Activated CD4-positive, alpha-beta T cell treated with anti-CD3 and anti-CD28 coated beads, Interleukin-2, amount 10 ng/mL, durations not matched to agents 7 days and 5 days (primary cell): ENCODE measurements around the gene ARHGAP23. TPM values are rescaled to one million over a fixed set of nuclear protein-coding genes. Genes with fewer than 3 reads are reported as not detected.

ENCODE experiments used
- CTCF ChIA-PET: fragments of 350-600 bp; sonication (Branson Sonifier 250); formaldehyde crosslinking; loops from one replicate; lab custom pipeline; 2021; ENCODE audit warnings: antibody characterized with exemption; lab: Charles Lee
- POLR2A ChIA-PET: fragments of 350-600 bp; sonication (Branson Sonifier 250); formaldehyde crosslinking; loops from one replicate; lab custom pipeline; 2021; ENCODE audit warnings: antibody characterized with exemption; lab: Charles Lee
- DNase-seq: peaks from one replicate; pipeline ENCODE4 v3.0.0-alpha.2; 2020
- H3K27ac Mint-ChIP-seq: one replicate; pipeline ENCODE4 v1.8.0; 2021; ENCODE audit warnings: mild to moderate bottlenecking, moderate library complexity, mixed read lengths
- H3K27me3 Mint-ChIP-seq: one replicate; pipeline ENCODE4 v1.8.0; 2021; ENCODE audit warnings: mixed read lengths
- H3K36me3 Mint-ChIP-seq: one replicate; pipeline ENCODE4 v1.8.0; 2021; ENCODE audit warnings: low read depth, mixed read lengths
- H3K4me1 Mint-ChIP-seq: one replicate; pipeline ENCODE4 v1.8.0; 2021; ENCODE audit warnings: mixed read lengths
- H3K4me3 Mint-ChIP-seq: one replicate; pipeline ENCODE4 v1.8.0; 2021; ENCODE audit warnings: mild to moderate bottlenecking, moderate library complexity, mixed read lengths
- H3K9me3 Mint-ChIP-seq: one replicate; pipeline ENCODE4 v1.8.0; 2021; ENCODE audit warnings: mixed read lengths
- total RNA-seq, 2 experiments: library from RNA; stranded (reverse); gene quantifications; one replicate each; pipeline ENCODE4 v1.2.3, GENCODE V29; 2021

The ARHGAP23 gene
- total RNA-seq, 2 experiments from 2014 or later, result 0.17 to 0.23 TPM

DNA sequence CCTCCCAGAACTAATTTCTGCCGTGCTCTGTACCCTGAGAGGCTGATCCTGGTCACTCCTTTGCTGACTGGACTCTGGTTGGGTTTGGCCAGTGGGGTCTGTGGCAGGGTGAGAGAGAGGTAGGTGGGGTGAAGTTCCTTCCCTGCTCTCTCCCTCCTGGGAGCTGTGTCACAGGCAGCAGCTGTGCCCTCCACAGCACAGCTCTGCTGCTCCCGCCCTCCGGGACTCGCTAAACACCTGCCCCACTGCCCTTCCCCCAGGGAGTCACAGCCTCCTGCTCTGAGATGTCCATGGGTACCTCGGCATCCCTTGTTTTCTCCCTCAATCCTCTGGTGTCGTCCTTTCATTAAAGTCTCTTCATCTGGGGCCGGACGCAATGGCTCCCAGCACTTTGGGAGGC lies 111.1 kb downstream of the ARHGAP23 start:
- Mint-ChIP-seq H3K4me3 (no peak overlapping the region), H3K27me3 (peaks cover 3% of the 10 kb centered on the region), H3K9me3 (no peaks in the 10 kb centered on the region), H3K4me1 (no peaks in the 10 kb centered on the region), H3K27ac (no peak overlapping the region), H3K36me3 (no peaks in the 10 kb centered on the region)
- DNase-seq, result no peak
- POLR2A ChIA-PET, result no interaction called here
- CTCF ChIA-PET, result interaction anchor here (1.6 kb wide), 1 partner anchor 128 kb away, joined by 3 read pairs; no protein-coding TSS in a partner anchor

DNA sequence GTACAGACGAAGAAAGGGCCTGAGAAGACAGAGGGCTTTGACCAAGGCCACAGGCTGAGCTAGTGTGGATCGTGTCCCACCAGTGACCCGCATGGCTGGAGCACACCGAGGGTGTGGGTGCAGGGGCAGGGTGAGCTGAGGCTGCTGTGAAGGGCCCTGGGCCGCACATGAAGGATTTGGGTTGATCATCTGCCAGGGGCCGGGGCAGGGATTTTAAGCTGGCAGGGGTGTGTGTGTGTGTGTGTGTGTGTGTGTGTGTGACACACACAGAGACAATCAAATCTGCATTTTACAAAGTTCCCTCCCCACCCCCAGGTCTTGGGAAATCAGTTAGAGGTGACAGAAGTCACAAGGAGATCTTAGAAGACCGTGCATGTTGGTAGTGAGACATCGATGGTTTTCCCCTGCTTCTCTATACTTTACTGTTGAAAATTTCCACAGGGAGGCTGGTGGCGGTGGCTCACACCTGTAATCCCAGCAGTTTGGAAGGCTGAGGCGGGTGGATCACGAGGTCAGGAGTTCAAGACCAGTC lies 112.3 kb downstream of the ARHGAP23 start:
- H3K36me3 Mint-ChIP-seq, result no peaks in the 10 kb centered on the region
- no peak overlapping the region for H3K4me3 Mint-ChIP-seq
- no peak for DNase-seq
- no peaks in the 10 kb centered on the region for H3K9me3 Mint-ChIP-seq
- H3K4me1 Mint-ChIP-seq, result no peaks in the 10 kb centered on the region
- H3K27ac Mint-ChIP-seq, result no peak overlapping the region
- ChIA-PET POLR2A (no interaction called here), CTCF (interaction anchor here (1.6 kb wide), 1 partner anchor 127 kb away, joined by 3 read pairs; no protein-coding TSS in a partner anchor)
- peaks cover 2% of the 10 kb centered on the region for H3K27me3 Mint-ChIP-seq

DNA sequence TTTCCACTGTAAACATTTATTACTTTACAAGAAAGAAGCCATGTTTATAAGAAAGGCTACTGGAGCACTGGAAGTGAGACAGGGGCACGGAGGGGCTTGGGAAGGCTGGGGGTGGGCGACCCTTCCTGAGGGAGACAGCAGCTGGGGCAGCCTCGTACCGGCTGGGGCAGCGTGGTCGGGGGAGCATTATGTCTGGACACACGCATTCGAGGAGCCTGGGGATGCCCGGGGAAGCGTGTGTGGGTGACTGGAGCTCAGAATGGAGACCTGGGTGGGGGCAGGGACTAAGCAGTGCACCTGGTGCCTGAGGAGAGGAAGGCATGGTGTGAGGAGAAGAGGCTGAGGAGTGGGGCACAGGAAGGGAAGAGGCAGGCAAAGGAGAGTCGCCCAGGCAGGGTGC lies 113.0 kb downstream of the ARHGAP23 start:
- Mint-ChIP-seq H3K4me1 (no peaks in the 10 kb centered on the region), H3K9me3 (no peaks in the 10 kb centered on the region), H3K27ac (peak overlapping the region; percentile 41), H3K27me3 (no peaks in the 10 kb centered on the region), H3K36me3 (no peaks in the 10 kb centered on the region), H3K4me3 (no peak overlapping the region)
- ChIA-PET POLR2A (no interaction called here), CTCF (no interaction called here)
- no peak for DNase-seq

DNA sequence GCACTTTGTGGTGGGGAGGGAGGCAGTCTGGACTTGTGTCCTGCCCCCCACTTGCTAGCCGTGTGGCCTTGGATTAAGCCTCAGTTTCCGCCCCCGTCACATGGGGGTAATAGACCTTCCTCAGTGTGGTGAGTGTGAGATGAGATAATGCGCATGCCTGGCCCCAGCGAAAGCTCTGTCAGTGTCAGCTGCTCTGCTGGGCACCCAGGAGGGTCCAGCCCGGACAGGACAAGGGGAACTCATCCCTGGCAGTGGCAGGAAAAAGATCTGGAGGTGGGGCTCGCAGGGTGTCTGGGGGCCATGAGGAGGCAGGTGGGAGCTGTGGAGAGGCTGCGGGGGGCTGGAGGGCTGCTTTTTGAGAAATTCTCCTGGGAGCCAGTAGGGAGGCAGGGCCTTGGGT lies 114.0 kb downstream of the ARHGAP23 start:
- CTCF ChIA-PET, result interaction anchor here (1.0 to 1.3 kb wide), 2 partner anchors 12 to 127 kb away, joined by 3 read pairs; no protein-coding TSS in a partner anchor
- POLR2A ChIA-PET, result no interaction called here
- Mint-ChIP-seq H3K4me1 (no peaks in the 10 kb centered on the region), H3K27me3 (no peaks in the 10 kb centered on the region), H3K36me3 (no peaks in the 10 kb centered on the region), H3K9me3 (no peaks in the 10 kb centered on the region), H3K4me3 (no peak overlapping the region), H3K27ac (no peak overlapping the region)
- no peak for DNase-seq

DNA sequence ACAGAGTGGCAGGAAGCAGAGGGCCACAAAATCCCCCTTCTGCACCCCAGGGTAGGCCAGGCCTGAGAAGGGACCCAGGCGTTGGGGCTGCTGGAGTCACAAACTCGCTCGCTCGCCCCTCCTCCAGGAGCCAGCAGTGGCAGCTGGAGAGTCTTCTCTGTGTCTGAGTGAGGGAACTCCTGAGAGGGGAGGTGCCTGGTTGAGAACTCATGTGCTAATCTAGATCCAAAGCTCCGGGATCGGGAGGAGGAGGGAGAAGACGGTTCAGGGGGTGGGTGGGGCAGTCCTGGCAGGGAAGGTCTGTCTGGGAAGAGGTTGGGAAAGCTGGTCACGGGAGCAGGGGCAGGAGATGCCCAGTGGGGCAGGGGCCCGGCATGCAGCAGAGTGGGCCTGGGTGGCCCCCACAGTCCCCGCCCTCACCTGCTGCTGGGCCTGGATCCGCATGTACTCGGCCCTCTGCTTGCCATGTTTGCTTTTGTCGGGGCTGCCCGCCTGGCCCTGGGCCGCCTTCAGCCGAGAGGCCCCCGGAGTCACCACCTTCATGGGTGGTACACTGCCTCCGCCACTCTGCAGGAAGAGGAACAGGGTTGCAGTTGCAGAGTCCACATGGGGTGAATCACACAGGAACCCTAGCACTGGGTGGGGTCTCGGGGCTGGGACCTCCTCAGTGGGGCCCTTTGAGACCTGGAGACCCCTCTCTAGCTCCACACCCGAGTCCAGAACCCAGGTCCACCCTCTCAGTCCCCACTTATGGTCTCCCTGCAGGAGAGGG lies 115.3 kb downstream of the ARHGAP23 start:
- no peak for DNase-seq
- no peak overlapping the region for H3K4me3 Mint-ChIP-seq
- CTCF ChIA-PET, result interaction anchor here (0.6 to 1.3 kb wide), 3 partner anchors 9 to 28 kb away, joined by 3 to 5 read pairs (median 3); no protein-coding TSS in a partner anchor
- POLR2A ChIA-PET, result no interaction called here
- no peaks in the 10 kb centered on the region for H3K36me3 Mint-ChIP-seq
- H3K27me3 Mint-ChIP-seq, result no peaks in the 10 kb centered on the region
- no peaks in the 10 kb centered on the region for H3K9me3 Mint-ChIP-seq
- H3K27ac Mint-ChIP-seq, result no peak overlapping the region
- no peaks in the 10 kb centered on the region for H3K4me1 Mint-ChIP-seq

DNA sequence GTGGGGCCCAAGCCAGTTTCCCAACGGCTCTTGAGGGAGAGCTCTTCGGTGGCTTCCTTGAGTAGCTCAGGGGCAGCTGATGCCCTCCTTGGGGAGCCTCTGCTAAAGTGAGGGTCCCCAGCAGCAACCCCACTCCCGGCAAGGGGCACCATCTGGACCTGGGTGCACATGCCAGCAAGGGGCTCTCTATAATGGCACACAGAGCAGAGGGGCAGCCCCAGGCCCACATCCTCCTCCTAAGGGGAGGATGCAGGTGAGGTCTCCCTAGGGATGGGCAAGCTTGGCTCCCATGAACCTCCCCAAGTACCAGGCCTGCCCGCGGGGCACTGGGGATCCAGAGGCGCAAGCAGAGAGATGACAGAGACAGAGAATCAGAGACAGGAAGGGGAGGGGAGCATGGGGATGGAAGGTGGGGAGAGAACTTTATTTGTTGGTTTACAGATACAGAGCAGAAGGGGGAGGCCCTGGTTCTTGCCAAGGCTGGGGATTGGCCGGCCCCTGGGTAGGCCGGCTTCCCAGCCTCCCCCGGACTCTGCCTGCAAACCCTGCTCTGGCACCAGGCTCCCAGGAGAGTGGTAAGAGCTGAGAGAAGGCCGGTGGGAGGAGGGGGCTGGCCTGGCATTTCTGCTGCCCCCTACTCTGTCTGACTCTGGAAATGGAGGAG lies 116.0 kb downstream of the ARHGAP23 start:
- no peaks in the 10 kb centered on the region for H3K27me3 Mint-ChIP-seq
- no peaks in the 10 kb centered on the region for H3K36me3 Mint-ChIP-seq
- H3K4me3 Mint-ChIP-seq, result no peak overlapping the region
- no peak overlapping the region for H3K27ac Mint-ChIP-seq
- ChIA-PET POLR2A (no interaction called here), CTCF (interaction anchor here (0.6 to 6.4 kb wide), 3 partner anchors 10 to 29 kb away, joined by 3 to 34 read pairs (median 5); no protein-coding TSS in a partner anchor)
- DNase-seq, result no peak
- H3K4me1 Mint-ChIP-seq, result no peaks in the 10 kb centered on the region
- H3K9me3 Mint-ChIP-seq, result no peaks in the 10 kb centered on the region

DNA sequence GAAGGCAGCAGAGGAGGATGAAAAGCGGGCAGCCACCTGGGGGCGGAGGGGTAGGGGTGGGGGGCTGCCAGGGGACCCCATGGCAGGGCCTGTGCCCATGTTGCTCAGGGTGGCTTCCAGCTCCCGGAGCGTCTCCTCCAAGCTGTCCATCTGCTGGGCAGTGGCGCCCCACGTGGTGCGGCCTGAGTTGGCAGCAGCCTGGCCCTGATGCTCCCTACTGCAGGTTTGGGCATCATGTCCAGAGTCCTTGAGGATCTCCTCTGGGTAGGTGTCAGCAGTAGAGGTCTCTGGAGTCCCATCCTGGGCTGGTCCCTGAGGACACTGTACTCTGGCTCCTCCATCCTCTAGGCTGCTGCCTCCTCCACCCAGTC lies 116.6 kb downstream of the ARHGAP23 start:
- DNase-seq, result no peak
- H3K27ac Mint-ChIP-seq, result no peak overlapping the region
- no peaks in the 10 kb centered on the region for H3K9me3 Mint-ChIP-seq
- ChIA-PET POLR2A (no interaction called here), CTCF (interaction anchor here (0.7 to 6.4 kb wide), 3 partner anchors 10 to 14 kb away, joined by 3 to 34 read pairs (median 4); no protein-coding TSS in a partner anchor)
- no peaks in the 10 kb centered on the region for H3K4me1 Mint-ChIP-seq
- no peaks in the 10 kb centered on the region for H3K36me3 Mint-ChIP-seq
- no peaks in the 10 kb centered on the region for H3K27me3 Mint-ChIP-seq
- no peak overlapping the region for H3K4me3 Mint-ChIP-seq

DNA sequence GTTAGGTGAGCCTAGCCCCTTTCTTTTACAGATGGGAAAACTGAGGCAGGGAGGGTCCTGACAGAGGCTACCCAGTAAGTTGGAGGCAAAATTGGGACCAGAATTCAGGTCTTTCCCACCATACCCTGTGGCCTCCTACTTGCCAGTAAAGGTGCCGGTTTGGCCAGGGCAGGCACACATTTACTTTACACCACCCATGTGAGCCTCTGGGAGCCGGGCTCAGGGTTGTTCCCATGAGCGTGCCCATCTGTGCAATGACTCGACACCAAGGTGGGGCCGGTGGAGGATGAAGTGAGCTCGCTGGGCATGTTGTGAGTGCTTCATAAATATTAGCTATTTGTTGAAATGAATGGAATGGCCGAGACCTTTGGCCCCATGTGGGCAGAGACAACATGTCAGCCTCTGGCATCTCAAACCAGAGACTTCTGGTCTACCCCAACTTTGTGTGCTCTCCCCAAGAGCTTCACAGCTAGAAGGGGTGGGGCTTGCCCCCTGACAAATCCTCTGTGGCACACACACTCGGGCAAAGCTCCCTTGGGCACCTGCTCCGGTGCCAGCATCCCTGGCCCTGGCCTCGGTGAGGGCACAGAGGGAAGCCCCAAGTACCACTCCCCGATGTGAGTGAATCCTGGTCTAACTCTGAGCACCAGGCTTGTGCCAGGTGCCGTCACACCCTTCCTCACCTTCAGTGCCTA lies 117.4 kb downstream of the ARHGAP23 start:
- Mint-ChIP-seq H3K4me1 (no peaks in the 10 kb centered on the region), H3K27ac (no peak overlapping the region), H3K4me3 (no peak overlapping the region), H3K27me3 (no peaks in the 10 kb centered on the region), H3K9me3 (no peaks in the 10 kb centered on the region), H3K36me3 (no peaks in the 10 kb centered on the region)
- DNase-seq, result no peak
- ChIA-PET POLR2A (no interaction called here), CTCF (interaction anchor here (0.5 to 6.4 kb wide), 4 partner anchors 10 to 79 kb away, joined by 3 to 34 read pairs (median 4); no protein-coding TSS in a partner anchor)

DNA sequence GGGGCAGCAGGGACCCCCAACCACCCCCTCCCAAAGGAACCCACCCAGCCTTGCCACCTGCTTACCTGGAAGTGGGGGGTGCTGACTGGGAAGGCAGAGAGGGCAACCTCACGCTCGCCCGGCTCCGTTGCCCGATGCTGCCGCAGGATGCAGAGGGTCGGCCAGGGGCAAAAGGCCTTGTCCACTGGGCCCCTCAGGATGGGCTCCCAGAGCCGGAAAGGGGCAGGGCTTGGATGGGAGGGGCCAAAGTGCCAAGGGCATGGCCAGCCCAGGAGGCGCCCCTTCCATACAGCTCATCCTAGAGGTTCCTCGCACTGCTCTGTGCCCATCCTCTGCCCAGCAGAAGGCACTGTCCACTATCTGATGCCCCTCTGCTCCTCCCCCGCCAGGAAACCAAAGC lies 118.1 kb downstream of the ARHGAP23 start:
- POLR2A ChIA-PET, result no interaction called here
- CTCF ChIA-PET, result interaction anchor here (0.5 to 6.4 kb wide), 3 partner anchors 10 to 78 kb away, joined by 4 to 34 read pairs (median 4); no protein-coding TSS in a partner anchor
- H3K27me3 Mint-ChIP-seq, result no peaks in the 10 kb centered on the region

DNA sequence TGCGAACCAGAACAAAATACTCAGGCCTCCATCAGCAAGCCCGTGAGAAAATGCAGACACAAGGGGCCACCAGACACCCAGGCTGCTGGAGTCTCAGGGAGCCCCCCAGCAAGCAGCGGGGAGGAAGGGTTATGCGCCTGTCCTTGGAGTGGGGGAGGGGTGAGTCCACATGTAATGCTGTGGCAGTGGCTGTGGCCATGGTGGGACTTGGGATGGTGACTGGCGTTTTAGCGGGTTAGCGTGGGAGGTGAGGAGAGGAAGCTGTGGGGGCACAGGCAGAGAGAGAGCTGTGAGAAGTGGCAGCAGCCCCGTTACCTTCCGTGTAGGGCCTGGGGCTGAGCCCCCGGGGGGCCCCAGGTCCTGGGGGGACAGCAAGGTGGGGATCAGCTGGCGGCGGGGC lies 119.2 kb downstream of the ARHGAP23 start:
- no peaks in the 10 kb centered on the region for H3K9me3 Mint-ChIP-seq

More for the DNA sequence above, 118.1 kb downstream of the ARHGAP23 start:
- Mint-ChIP-seq H3K36me3 (no peaks in the 10 kb centered on the region), H3K27ac (no peak overlapping the region), H3K9me3 (no peaks in the 10 kb centered on the region), H3K4me3 (no peak overlapping the region), H3K4me1 (no peaks in the 10 kb centered on the region)
- DNase-seq, result no peak

DNA sequence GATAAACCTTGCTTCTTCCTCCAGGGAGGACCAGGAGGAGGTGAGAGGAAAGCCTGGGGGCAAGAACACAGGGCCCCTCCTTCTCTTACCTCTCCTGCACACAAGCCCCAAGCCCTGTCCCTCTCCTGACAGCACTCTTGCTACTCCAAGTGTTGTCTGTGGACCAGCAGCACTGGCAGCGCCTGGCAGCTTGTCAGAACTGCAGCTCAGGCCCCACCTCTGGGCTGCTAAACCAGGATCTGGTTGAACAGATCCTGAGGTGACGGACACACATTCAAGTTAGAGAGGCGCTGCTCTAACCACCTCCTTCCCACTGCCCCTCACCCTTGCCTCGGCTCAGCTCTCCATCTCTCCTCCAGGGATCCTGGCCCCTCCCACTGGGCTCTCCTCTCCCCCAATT lies 121.0 kb downstream of the ARHGAP23 start:
- Mint-ChIP-seq H3K27me3 (no peaks in the 10 kb centered on the region), H3K27ac (no peak overlapping the region), H3K9me3 (no peaks in the 10 kb centered on the region), H3K4me3 (no peak overlapping the region), H3K36me3 (no peaks in the 10 kb centered on the region), H3K4me1 (no peaks in the 10 kb centered on the region)
- CTCF ChIA-PET, result interaction anchor here (6.4 kb wide), 1 partner anchor 9 kb away, joined by 34 read pairs; no protein-coding TSS in a partner anchor
- POLR2A ChIA-PET, result no interaction called here
- DNase-seq, result no peak

More for the DNA sequence above, 119.2 kb downstream of the ARHGAP23 start:
- H3K27ac Mint-ChIP-seq, result no peak overlapping the region
- H3K4me3 Mint-ChIP-seq, result no peak overlapping the region
- no peaks in the 10 kb centered on the region for H3K27me3 Mint-ChIP-seq
- H3K36me3 Mint-ChIP-seq, result no peaks in the 10 kb centered on the region
- DNase-seq, result no peak
- ChIA-PET CTCF (interaction anchor here (0.7 to 6.4 kb wide), 2 partner anchors 11 to 55 kb away, joined by 4 to 34 read pairs; no protein-coding TSS in a partner anchor), POLR2A (no interaction called here)
- no peaks in the 10 kb centered on the region for H3K4me1 Mint-ChIP-seq

DNA sequence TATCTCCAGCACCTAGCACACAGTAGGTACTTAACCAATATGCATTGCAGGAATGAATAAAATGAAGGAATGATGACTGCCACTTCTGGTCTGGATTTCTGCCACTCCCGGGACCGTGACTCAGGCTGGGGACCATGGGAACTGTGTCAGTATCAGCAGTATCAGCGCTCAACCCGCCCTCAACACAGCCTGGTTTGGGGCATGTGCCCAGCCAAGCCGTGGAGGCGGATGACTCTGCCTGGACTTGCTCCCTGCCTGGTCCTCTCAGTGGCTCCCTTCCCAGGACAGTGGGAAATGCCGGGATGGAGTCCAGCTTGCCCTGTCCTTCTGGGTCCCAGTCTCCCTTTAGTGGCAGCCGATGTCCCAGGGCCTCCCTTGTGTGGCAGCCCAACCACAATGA lies 122.4 kb downstream of the ARHGAP23 start:
- ChIA-PET POLR2A (interaction anchor here (0.7 kb wide), 1 partner anchor 115 kb away, joined by 3 read pairs; no protein-coding TSS in a partner anchor), CTCF (interaction anchor here (6.4 kb wide), 1 partner anchor 8 kb away, joined by 34 read pairs; no protein-coding TSS in a partner anchor)
- no peak for DNase-seq

More for the DNA sequence above, 122.4 kb downstream of the ARHGAP23 start:
- Mint-ChIP-seq H3K27me3 (peaks cover 9% of the 10 kb centered on the region), H3K4me1 (no peaks in the 10 kb centered on the region), H3K27ac (no peak overlapping the region), H3K9me3 (no peaks in the 10 kb centered on the region), H3K4me3 (no peak overlapping the region), H3K36me3 (no peaks in the 10 kb centered on the region)
